Caco-2 (cell line): ENCODE measurements around the gene USP17L26. TPM values are rescaled to one million over a fixed set of nuclear protein-coding genes. Genes with fewer than 3 reads are reported as not detected.

Experiments used
- BruUV-seq: library from RNA; stranded (reverse); fragments of 400-500 nt; replicated peaks from 2 replicates; lab custom pipeline; 2021; lab: Mats Ljungman, UMichigan
- CTCF ChIA-PET: fragments of 300-600 bp; sonication (Branson Sonifier 250); formaldehyde crosslinking; loops from one replicate; lab custom pipeline; 2022; ENCODE audit warnings: antibody characterized with exemption; lab: Charles Lee
- POLR2A ChIA-PET: fragments of 300-600 bp; sonication (Branson Sonifier 250); formaldehyde crosslinking; loops from one replicate; lab custom pipeline; 2022; ENCODE audit warnings: antibody characterized with exemption; lab: Charles Lee
- DNase-seq, 2 experiments: peaks; one replicate each; pipeline versions ENCODE4 v3.0.0 to v3.0.0-alpha.2; 2020 to 2022
- H3K27me3 ChIP-seq: replicated peaks from 2 replicates; pipeline ENCODE4 v1.6.0; 2011; ENCODE audit warnings: low read length; ENCODE audit not compliant: control insufficient read depth, insufficient read depth
- H3K36me3 ChIP-seq: 2 replicates; pipeline ENCODE4 v1.5.1; 2011; ENCODE audit warnings: low read length; ENCODE audit not compliant: control insufficient read depth, insufficient read depth
- H3K4me1 ChIP-seq: fragments of 250-450 bp; sonication (Bioruptor Pico); 2 replicates; pipeline ENCODE4 v1.5.1; 2020; ENCODE audit warnings: mild to moderate bottlenecking
- H3K4me3 ChIP-seq: 2 replicates; pipeline ENCODE4 v1.5.1; 2011; ENCODE audit warnings: low read depth, mild to moderate bottlenecking, control low read depth, low read length
- H3K9me3 ChIP-seq: fragments of 250-450 bp; sonication (Bioruptor Pico); 2 replicates; pipeline ENCODE4 v1.5.1; 2020; ENCODE audit warnings: mild to moderate bottlenecking, moderate library complexity
- H3K27ac Mint-ChIP-seq: one replicate; pipeline ENCODE4 v1.8.0; 2022; ENCODE audit warnings: mixed read lengths; ENCODE audit not compliant: unreplicated experiment
- H3K27me3 Mint-ChIP-seq: one replicate; pipeline ENCODE4 v1.8.0; 2022; ENCODE audit warnings: mixed read lengths; ENCODE audit not compliant: insufficient read depth, unreplicated experiment
- H3K36me3 Mint-ChIP-seq: one replicate; pipeline ENCODE4 v1.8.0; 2022; ENCODE audit warnings: mild to moderate bottlenecking, mixed read lengths; ENCODE audit not compliant: insufficient read depth, unreplicated experiment
- H3K4me1 Mint-ChIP-seq: one replicate; pipeline ENCODE4 v1.8.0; 2022; ENCODE audit warnings: low read depth, mixed read lengths; ENCODE audit not compliant: unreplicated experiment
- H3K4me3 Mint-ChIP-seq: one replicate; pipeline ENCODE4 v1.8.0; 2022; ENCODE audit warnings: mild to moderate bottlenecking, moderate library complexity, mixed read lengths; ENCODE audit not compliant: unreplicated experiment
- H3K9me3 Mint-ChIP-seq: one replicate; pipeline ENCODE4 v1.8.0; 2022; ENCODE audit warnings: mixed read lengths; ENCODE audit not compliant: unreplicated experiment
- CTCF ChIP-seq, 2 experiments: fragments of 200-600 bp in 1 of 2; IDR thresholded peaks; 1 replicate in 1 of 2; 2 replicates in 1 of 2; pipeline versions ENCODE4 v1.5.1 to v1.8.0; 2011 to 2022; ENCODE audit warnings: antibody characterized with exemption in 1 of 2, control low read depth in 1 of 2, inconsistent platforms in 1 of 2, low read depth in 1 of 2, low read length in 1 of 2, mild to moderate bottlenecking in 1 of 2, moderate library complexity in 1 of 2; ENCODE audit not compliant: insufficient read depth in 1 of 2, severe bottlenecking in 1 of 2, unreplicated experiment in 1 of 2
- intact Hi-C: fragments of 100-400 bp; cut with micrococcal nuclease; formaldehyde crosslinking; loops from one replicate; pipeline ENCODE4 v1.10.0; 2022; ENCODE audit not compliant: unreplicated experiment
- total RNA-seq: library from RNA; stranded (reverse); gene quantifications from 2 replicates; pipeline ENCODE4 v1.2.3, GENCODE V29; 2022

USP17L26 gene
- total RNA-seq, 1 experiment from 2014 or later: not detected

GRCh38 chr4:9384126-9384525 lies 49.7 kb downstream of the USP17L26 start:
- BruUV-seq: no TSS peak
- H3K27me3 ChIP-seq: no peaks in the 10 kb centered on the region
- H3K27ac Mint-ChIP-seq: no peak overlapping the region
- H3K4me3 Mint-ChIP-seq: no peak overlapping the region
- no peaks in the 10 kb centered on the region for H3K4me1 Mint-ChIP-seq
- H3K36me3 Mint-ChIP-seq: no peaks in the 10 kb centered on the region
- DNase-seq: no peak
- ChIA-PET POLR2A (no interaction called here), CTCF (no interaction called here)
- H3K36me3 ChIP-seq: no peaks in the 10 kb centered on the region
- no peak for TF ChIP-seq CTCF (IDR thresholded peaks at IDR 0.05; ENCODE audit: insufficient read depth in 1 of 2, low read depth in 1 of 2, low read length in 1 of 2, severe bottlenecking in 1 of 2, unreplicated experiment in 1 of 2)
- H3K9me3 ChIP-seq: no peaks in the 10 kb centered on the region
- H3K27me3 Mint-ChIP-seq: peaks cover 6% of the 10 kb centered on the region
- intact Hi-C loops: no loop called here
- H3K4me3 ChIP-seq: no peak overlapping the region
- H3K9me3 Mint-ChIP-seq: no peaks in the 10 kb centered on the region
- H3K4me1 ChIP-seq: no peaks in the 10 kb centered on the region

Other genes with a start within 250 kb of the USP17L26 start
- not detected in 2 replicates for gene FAM90A26, start 164.2 kb upstream of the USP17L26 start, total RNA-seq
- gene USP17L10, start 124.0 kb upstream of the USP17L26 start, total RNA-seq: not detected in 2 replicates
- not detected in 2 replicates for gene USP17L11, start 119.3 kb upstream of the USP17L26 start, total RNA-seq
- gene USP17L12, start 114.5 kb upstream of the USP17L26 start, total RNA-seq: not detected in 2 replicates
- not detected in 2 replicates for gene USP17L13, start 109.8 kb upstream of the USP17L26 start, total RNA-seq
- gene USP17L15, start 100.3 kb upstream of the USP17L26 start, total RNA-seq: not detected in 2 replicates
- gene USP17L17, start 90.8 kb upstream of the USP17L26 start, total RNA-seq: not detected in 2 replicates
- not detected in 2 replicates for gene USP17L18, start 86.0 kb upstream of the USP17L26 start, total RNA-seq
- not detected in 2 replicates for gene USP17L19, start 81.3 kb upstream of the USP17L26 start, total RNA-seq
- gene USP17L20, start 76.5 kb upstream of the USP17L26 start, total RNA-seq: not detected in 2 replicates
- not detected in 2 replicates for gene USP17L21, start 71.8 kb upstream of the USP17L26 start, total RNA-seq
- gene USP17L22, start 67.0 kb upstream of the USP17L26 start, total RNA-seq: not detected in 2 replicates
- gene USP17L24, start 9.5 kb upstream of the USP17L26 start, total RNA-seq: not detected in 2 replicates
- gene USP17L25, start 4.7 kb upstream of the USP17L26 start, total RNA-seq: not detected in 2 replicates
- not detected in 2 replicates for gene USP17L5, start 4.7 kb downstream of the USP17L26 start, total RNA-seq
- gene USP17L27, start 9.5 kb downstream of the USP17L26 start, total RNA-seq: not detected in 2 replicates
- not detected in 2 replicates for gene USP17L28, start 14.2 kb downstream of the USP17L26 start, total RNA-seq
- gene USP17L29, start 19.0 kb downstream of the USP17L26 start, total RNA-seq: not detected in 2 replicates
- not detected in 2 replicates for gene USP17L30, start 28.5 kb downstream of the USP17L26 start, total RNA-seq
- not detected in 2 replicates for gene DEFB131A, start 109.8 kb downstream of the USP17L26 start, total RNA-seq